ENCODE data around the gene CLEC20A. TPM values are rescaled to one million over a fixed set of nuclear protein-coding genes. Genes with fewer than 3 reads are reported as not detected.

CLEC20A gene
- total and polyA plus RNA-seq, 2 of the 8 experiments (the other 6 are each of a cell fraction or from before 2014, with no cell fraction given), result not detected

DNA sequence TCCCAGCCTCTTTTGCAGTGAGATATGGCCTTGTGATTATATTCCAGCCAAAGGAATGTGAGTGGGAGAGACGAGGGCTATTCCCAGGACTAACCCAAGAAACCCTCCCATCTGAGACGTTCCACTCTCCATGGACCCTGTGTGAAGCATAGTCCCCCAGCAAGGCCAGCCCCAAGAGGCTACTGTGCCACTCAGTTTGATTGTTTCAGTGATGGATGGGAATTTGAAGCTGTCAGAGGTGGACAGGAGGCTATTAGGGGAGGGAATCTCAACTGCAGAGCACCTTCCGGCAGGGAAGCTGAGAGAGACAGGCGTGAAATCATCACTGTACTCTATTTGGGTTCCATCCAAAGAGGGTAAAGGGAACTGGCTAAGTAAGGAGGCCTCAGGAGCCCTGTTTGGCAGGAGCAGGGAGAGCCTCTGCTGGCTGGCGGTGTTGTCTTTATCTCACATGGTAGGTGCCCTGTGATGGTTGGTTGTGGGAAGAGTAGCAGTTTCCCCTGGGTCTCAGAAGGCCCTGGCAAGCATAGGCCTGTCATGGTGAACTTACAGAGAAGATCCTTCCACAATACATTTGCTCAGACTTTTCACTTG lies 12.7 kb upstream of the CLEC20A start (continued):
- TF ChIP-seq, protein P1, sequence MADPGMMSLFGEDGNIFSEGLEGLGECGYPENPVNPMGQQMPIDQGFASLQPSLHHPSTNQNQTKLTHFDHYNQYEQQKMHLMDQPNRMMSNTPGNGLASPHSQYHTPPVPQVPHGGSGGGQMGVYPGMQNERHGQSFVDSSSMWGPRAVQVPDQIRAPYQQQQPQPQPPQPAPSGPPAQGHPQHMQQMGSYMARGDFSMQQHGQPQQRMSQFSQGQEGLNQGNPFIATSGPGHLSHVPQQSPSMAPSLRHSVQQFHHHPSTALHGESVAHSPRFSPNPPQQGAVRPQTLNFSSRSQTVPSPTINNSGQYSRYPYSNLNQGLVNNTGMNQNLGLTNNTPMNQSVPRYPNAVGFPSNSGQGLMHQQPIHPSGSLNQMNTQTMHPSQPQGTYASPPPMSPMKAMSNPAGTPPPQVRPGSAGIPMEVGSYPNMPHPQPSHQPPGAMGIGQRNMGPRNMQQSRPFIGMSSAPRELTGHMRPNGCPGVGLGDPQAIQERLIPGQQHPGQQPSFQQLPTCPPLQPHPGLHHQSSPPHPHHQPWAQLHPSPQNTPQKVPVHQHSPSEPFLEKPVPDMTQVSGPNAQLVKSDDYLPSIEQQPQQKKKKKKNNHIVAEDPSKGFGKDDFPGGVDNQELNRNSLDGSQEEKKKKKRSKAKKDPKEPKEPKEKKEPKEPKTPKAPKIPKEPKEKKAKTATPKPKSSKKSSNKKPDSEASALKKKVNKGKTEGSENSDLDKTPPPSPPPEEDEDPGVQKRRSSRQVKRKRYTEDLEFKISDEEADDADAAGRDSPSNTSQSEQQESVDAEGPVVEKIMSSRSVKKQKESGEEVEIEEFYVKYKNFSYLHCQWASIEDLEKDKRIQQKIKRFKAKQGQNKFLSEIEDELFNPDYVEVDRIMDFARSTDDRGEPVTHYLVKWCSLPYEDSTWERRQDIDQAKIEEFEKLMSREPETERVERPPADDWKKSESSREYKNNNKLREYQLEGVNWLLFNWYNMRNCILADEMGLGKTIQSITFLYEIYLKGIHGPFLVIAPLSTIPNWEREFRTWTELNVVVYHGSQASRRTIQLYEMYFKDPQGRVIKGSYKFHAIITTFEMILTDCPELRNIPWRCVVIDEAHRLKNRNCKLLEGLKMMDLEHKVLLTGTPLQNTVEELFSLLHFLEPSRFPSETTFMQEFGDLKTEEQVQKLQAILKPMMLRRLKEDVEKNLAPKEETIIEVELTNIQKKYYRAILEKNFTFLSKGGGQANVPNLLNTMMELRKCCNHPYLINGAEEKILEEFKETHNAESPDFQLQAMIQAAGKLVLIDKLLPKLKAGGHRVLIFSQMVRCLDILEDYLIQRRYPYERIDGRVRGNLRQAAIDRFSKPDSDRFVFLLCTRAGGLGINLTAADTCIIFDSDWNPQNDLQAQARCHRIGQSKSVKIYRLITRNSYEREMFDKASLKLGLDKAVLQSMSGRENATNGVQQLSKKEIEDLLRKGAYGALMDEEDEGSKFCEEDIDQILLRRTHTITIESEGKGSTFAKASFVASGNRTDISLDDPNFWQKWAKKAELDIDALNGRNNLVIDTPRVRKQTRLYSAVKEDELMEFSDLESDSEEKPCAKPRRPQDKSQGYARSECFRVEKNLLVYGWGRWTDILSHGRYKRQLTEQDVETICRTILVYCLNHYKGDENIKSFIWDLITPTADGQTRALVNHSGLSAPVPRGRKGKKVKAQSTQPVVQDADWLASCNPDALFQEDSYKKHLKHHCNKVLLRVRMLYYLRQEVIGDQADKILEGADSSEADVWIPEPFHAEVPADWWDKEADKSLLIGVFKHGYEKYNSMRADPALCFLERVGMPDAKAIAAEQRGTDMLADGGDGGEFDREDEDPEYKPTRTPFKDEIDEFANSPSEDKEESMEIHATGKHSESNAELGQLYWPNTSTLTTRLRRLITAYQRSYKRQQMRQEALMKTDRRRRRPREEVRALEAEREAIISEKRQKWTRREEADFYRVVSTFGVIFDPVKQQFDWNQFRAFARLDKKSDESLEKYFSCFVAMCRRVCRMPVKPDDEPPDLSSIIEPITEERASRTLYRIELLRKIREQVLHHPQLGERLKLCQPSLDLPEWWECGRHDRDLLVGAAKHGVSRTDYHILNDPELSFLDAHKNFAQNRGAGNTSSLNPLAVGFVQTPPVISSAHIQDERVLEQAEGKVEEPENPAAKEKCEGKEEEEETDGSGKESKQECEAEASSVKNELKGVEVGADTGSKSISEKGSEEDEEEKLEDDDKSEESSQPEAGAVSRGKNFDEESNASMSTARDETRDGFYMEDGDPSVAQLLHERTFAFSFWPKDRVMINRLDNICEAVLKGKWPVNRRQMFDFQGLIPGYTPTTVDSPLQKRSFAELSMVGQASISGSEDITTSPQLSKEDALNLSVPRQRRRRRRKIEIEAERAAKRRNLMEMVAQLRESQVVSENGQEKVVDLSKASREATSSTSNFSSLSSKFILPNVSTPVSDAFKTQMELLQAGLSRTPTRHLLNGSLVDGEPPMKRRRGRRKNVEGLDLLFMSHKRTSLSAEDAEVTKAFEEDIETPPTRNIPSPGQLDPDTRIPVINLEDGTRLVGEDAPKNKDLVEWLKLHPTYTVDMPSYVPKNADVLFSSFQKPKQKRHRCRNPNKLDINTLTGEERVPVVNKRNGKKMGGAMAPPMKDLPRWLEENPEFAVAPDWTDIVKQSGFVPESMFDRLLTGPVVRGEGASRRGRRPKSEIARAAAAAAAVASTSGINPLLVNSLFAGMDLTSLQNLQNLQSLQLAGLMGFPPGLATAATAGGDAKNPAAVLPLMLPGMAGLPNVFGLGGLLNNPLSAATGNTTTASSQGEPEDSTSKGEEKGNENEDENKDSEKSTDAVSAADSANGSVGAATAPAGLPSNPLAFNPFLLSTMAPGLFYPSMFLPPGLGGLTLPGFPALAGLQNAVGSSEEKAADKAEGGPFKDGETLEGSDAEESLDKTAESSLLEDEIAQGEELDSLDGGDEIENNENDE (IDR thresholded peaks at IDR 0.05; ENCODE audit: insufficient replicate concordance, low read length), result no peak
- TF ChIP-seq TEAD4 (IDR thresholded peaks at IDR 0.05; ENCODE audit: low read depth, low read length), result no peak
- TF ChIP-seq RAD21 (IDR thresholded peaks at IDR 0.05 in 1 of 2, conservative IDR thresholded peaks at IDR 0.05 in 1 of 2; ENCODE audit: low read depth in 2 of 2, low read length in 2 of 2), result no peak
- no peak for TF ChIP-seq ZNF274 (IDR thresholded peaks at IDR 0.05; ENCODE audit: borderline replicate concordance, extremely low read depth, low read length)
- TF ChIP-seq YY1 (IDR thresholded peaks at IDR 0.05; ENCODE audit: low read depth, low read length), result no peak
- TF ChIP-seq CBX5 (IDR thresholded peaks at IDR 0.05; ENCODE audit: low read depth, low read length), result no peak

Measured in H1 (cell line).